8988T (cell line): ENCODE data around the gene GID4.
A peak's percentile ranks its signal among the peaks of the same experiment; 100 is the strongest.

Experiments used
- DNase-seq: peaks from one replicate; pipeline ENCODE4 v3.0.0; 2011

The GID4 gene

GRCh38 chr17:18017958-18018357 is 21.2 kb upstream of the GID4 start:
- DNase-seq, result no peak

GRCh38 chr17:18018411-18018921 is 20.7 kb upstream of the GID4 start:
- DNase-seq, result no peak

- no peak for DNase-seq
Observed at GRCh38 chr17:18019838-18020154, 19.4 kb upstream of the GID4 start.

GRCh38 chr17:18020971-18021370 is 18.2 kb upstream of the GID4 start:
- DNase-seq, result no peak

- DNase-seq, result no peak
Observed at GRCh38 chr17:18021372-18021771, 17.8 kb upstream of the GID4 start.

- no peak for DNase-seq
Observed at GRCh38 chr17:18025241-18025944, 13.8 kb upstream of the GID4 start.

GRCh38 chr17:18025945-18026776 is 13.0 kb upstream of the GID4 start:
- DNase-seq, result no peak

GRCh38 chr17:18027280-18027679 is 11.9 kb upstream of the GID4 start:
- no peak for DNase-seq

GRCh38 chr17:18028114-18028951 is 10.9 kb upstream of the GID4 start:
- no peak for DNase-seq

- no peak for DNase-seq
Observed at GRCh38 chr17:18028952-18029540, 10.2 kb upstream of the GID4 start.

- no peak for DNase-seq
Observed at GRCh38 chr17:18031955-18032354, 7.3 kb upstream of the GID4 start.

- peak; percentile 65 for DNase-seq
Observed at GRCh38 chr17:18033442-18034099, 5.6 kb upstream of the GID4 start.

- DNase-seq, result no peak
Observed at GRCh38 chr17:18035704-18036103, 3.5 kb upstream of the GID4 start.

GRCh38 chr17:18037486-18037885 is 1.7 kb upstream of the GID4 start:
- DNase-seq, result no peak

GRCh38 chr17:18038149-18038850 is 908 bp upstream of the GID4 start:
- DNase-seq, result no peak

GRCh38 chr17:18039535-18040260 is 490 bp downstream of the GID4 start:
- DNase-seq, result peak; percentile 41

- no peak for DNase-seq
Observed at GRCh38 chr17:18040261-18040858, 1.2 kb downstream of the GID4 start.

- no peak for DNase-seq
Observed at GRCh38 chr17:18041776-18042175, 2.6 kb downstream of the GID4 start.

GRCh38 chr17:18042983-18043382 is 3.8 kb downstream of the GID4 start:
- no peak for DNase-seq

- no peak for DNase-seq
Observed at GRCh38 chr17:18043491-18043890, 4.3 kb downstream of the GID4 start.

- DNase-seq, result no peak
Observed at GRCh38 chr17:18044609-18045008, 5.4 kb downstream of the GID4 start.
